Mononuclear cell (primary cell): ENCODE results near the gene SLITRK5. TPM values are rescaled to one million over a fixed set of nuclear protein-coding genes. Genes with fewer than 3 reads are reported as not detected.

Experiments used
- H3K27me3 ChIP-seq: 2 replicates; pipeline ENCODE4 v1.6.0; 2011; ENCODE audit warnings: low read length, control low read depth; ENCODE audit not compliant: insufficient read depth
- H3K4me1 ChIP-seq: 2 replicates; pipeline ENCODE4 v1.5.1; 2011; ENCODE audit warnings: mild to moderate bottlenecking, low read length, control low read depth; ENCODE audit not compliant: insufficient read depth
- H3K4me3 ChIP-seq: 2 replicates; pipeline ENCODE4 v1.5.1; 2011; ENCODE audit warnings: mild to moderate bottlenecking, low read length, moderate library complexity
- H3K9me3 ChIP-seq: 2 replicates; pipeline ENCODE4 v1.5.1; 2011; ENCODE audit warnings: low read depth, mild to moderate bottlenecking, control low read depth, low read length
- total RNA-seq: library from RNA; depleted of rRNA; stranded (reverse); fragments of >200 nt; gene quantifications from one replicate; pipeline ENCODE4 v1.2.3, GENCODE V29; 2012

The SLITRK5 gene
- total RNA-seq, 1 donor = under 0.01 TPM

DNA sequence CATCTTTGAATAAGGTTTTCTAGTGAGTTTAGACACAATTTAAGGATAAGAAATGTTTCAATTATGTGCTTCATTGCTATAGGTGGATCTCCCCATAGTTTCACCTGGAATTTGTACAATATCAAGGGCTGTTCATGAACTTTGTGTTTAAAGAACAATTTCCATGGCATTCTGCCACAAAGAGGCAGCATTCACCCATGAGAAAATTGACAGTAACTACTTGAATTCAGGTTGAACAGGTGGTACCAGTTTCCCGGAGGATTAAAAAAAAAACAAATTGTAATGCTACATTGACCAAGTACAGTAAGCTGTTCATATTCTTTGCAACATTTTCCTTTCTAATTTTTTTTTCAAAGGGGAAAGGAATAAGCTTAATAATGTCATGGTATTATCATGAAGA lies 9.1 kb downstream of the SLITRK5 start:
- H3K9me3 ChIP-seq = no peaks in the 10 kb centered on the region
- H3K4me3 ChIP-seq = no peak overlapping the region
- peaks cover 37% of the 10 kb centered on the region for H3K27me3 ChIP-seq
- H3K4me1 ChIP-seq = peaks cover 16% of the 10 kb centered on the region

DNA sequence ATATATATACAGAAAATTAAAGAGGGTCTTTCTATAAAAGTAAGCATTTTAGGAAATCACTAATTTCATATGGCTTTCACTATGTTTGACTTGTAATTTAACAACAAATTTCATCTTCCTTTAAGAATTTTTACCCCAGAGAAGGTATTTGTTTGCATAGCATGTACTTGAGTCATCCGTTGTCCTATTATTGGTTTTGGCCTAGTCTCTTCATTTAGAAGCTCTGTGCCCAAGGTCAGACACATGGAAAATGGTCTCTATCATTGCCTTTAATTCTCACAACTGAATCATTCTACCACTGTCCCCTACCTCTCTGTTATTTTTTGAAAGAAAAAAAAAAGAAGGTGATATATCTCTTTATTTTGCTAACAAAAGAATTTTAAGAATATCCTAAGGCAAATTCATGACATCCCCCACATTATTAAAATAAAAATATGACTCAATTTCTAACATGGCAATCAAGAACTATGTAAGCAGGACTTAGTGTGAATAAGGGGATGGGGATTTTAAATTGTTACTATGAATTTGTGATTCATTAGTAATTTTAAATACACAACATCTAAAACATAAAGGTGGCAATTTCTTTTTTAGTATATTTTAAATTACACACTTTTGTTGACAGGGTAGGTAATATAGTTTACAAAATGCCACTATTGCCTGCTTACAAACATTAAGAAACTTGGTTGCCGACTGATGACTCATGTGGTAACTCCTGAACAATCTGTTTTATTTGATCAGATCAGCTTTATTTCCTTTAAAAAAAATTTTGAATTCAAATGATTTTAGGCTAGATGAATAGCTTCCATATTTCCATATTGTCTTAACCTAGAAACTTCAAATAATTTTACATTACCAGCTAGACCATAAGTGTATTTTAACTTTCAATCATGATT lies 13.9 kb downstream of the SLITRK5 start:
- Histone ChIP-seq H3K4me3 (no peak overlapping the region), H3K27me3 (no peaks in the 10 kb centered on the region), H3K9me3 (no peaks in the 10 kb centered on the region), H3K4me1 (no peaks in the 10 kb centered on the region)

DNA sequence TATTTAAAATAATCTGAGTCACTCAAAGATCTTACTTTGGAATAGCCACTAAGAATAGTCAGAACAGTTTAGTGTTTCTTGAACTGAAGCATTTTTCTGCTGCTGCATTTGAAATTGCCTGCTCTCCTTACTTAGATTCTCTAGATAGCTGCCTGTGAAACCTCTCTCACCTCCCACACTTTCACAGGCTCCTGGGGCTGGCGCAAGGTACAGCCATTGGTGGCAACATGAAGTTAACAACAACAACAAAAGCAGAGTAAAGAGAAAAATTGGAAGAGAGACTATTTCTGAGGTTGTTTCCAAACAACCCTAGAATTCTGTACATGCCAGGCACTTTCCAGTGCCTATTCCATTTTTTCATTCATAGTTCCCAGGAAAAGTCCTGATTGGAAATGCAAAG lies 25.3 kb downstream of the SLITRK5 start:
- Histone ChIP-seq H3K27me3 (no peaks in the 10 kb centered on the region), H3K4me3 (no peak overlapping the region), H3K4me1 (no peaks in the 10 kb centered on the region), H3K9me3 (no peaks in the 10 kb centered on the region)

DNA sequence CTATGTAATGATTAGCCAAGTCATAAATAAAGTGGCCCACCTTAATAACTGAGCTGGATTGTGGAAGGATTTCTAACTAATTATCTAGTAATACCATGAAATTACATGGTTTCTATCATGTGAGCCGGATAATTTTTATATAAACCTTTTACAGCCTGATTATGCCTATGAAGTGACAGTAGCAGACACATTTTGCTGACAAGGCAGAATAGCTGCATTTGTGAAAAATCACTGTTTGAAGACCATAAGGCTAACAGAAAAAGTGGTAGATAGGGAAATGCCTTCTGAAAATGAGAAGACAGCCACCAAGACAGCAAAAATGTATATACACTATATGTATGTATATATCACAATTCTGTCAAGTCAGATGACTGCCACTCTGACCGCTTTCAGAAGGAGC lies 27.1 kb downstream of the SLITRK5 start:
- Histone ChIP-seq H3K4me1 (no peaks in the 10 kb centered on the region), H3K4me3 (no peak overlapping the region), H3K27me3 (no peaks in the 10 kb centered on the region), H3K9me3 (no peaks in the 10 kb centered on the region)

DNA sequence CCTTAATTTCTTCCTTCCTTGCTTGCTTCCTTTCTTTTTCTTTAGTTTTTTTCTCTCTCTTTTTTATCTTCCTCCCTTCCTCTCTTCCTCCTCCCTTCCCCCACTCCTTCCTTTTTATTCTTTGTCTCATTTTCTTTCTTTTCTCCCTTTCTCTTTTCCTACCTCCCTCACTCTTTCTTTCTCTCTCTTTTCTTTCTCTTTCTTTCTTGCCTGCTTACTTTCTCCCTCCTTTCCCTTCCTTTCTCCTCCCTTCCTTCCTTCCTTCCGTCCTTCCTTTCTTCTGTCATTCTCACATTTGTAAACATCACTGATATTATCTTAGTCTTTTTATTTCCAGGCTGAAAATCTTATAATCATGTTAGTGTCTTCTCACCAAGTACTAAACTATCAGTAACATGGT lies 38.8 kb downstream of the SLITRK5 start:
- Histone ChIP-seq H3K4me1 (no peaks in the 10 kb centered on the region), H3K9me3 (no peaks in the 10 kb centered on the region), H3K27me3 (no peaks in the 10 kb centered on the region), H3K4me3 (no peak overlapping the region)

DNA sequence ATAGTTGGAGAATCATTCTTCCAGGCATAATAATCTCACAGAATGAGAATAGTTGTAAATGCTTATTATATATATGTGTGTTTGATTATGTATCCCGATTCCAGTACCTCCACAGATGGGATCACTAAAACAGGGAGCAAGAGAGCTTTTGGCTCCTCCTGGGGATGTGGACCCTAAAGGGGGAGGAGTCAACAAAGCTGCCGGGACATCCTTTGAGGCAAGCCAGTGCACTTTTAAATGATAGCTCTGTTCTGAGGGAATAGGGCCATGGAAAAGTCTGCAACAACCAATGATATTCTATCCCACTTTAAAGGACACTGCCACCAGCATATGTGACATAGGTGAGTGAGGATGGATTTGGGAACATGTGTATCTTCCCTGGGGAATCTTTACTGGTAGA lies 40.8 kb downstream of the SLITRK5 start:
- Histone ChIP-seq H3K4me3 (no peak overlapping the region), H3K4me1 (no peaks in the 10 kb centered on the region), H3K27me3 (no peaks in the 10 kb centered on the region), H3K9me3 (no peaks in the 10 kb centered on the region)
